ENCODE results near the gene PLA2G2F. TPM values are rescaled to one million over a fixed set of nuclear protein-coding genes. Genes with fewer than 3 reads are reported as not detected.

Gene PLA2G2F
- total RNA-seq, 6 donors from 2014 or later, result not detected

DNA sequence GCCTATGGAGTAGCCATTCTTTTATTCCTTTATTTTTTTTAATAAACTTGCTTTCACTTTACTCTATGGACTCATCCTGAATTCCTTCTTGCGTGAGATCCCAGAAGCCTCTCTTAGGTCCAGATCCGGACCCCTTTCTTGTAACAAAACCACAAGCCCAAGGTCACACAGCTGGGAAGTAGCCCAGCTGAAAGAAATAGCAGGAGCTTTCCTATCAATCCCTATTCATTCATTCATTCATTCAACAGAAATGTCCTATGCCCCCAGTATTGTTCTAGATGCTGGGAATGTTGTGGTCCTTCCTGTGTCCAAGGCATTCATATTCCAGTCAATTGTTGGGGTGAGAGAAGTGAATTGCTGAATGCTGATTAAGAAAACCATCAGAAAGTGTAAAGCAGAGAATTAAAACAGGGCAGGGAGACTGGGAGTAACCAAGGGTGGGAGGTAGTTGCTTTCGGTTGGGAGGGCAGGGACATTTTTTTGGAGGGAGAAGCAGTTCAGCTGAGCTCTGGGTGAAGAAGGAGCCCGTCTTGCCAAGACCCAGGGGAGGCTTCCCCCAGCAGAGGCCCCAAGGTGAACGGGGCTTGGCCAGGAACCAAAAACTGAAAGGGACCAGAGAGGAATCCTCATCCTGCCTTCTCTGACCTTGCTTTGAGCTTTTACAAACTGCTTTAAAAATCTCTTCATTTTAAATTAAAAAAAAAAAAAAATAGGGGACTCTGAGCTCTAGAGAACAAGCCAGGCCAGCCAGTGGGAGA is 30.6 kb upstream of the PLA2G2F start:
- 68% methylated on average over 5 of the region's 5 CpGs for WGBS, 2 donors
- TF ChIP-seq CTCF (IDR thresholded peaks at IDR 0.05) (no peak), POLR2A (IDR thresholded peaks at IDR 0.05) (no peak), EP300 (IDR thresholded peaks at IDR 0.05) (no peak), POLR2AphosphoS5 (IDR thresholded peaks at IDR 0.05) (no peak)
- H3K4me1 ChIP-seq, result peaks cover 0 to 6% (median 0%) of the 10 kb centered on the region in 4 donors
- no peak overlapping the region for H3K27ac ChIP-seq
- no peaks in the 10 kb centered on the region for H3K36me3 ChIP-seq
- H3K9me3 ChIP-seq, result no peaks in the 10 kb centered on the region
- H3K4me3 ChIP-seq, result no peak overlapping the region
- ATAC-seq (ENCODE audit: low FRiP score in 2 of 2) (no peak), DNase-seq (no peak)
- H3K27me3 ChIP-seq, result no peaks in the 10 kb centered on the region

GRCh38 chr1:20109223-20109856 is 29.8 kb upstream of the PLA2G2F start:
- no peak overlapping the region for H3K4me3 ChIP-seq
- no peaks in the 10 kb centered on the region for H3K9me3 ChIP-seq
- peak in 1 of 2 donors; percentile 60 for DNase-seq
- ATAC-seq (ENCODE audit: low FRiP score in 2 of 2), result peak in 1 of 2 donors; percentile 51
- TF ChIP-seq CTCF (IDR thresholded peaks at IDR 0.05) (no peak), POLR2A (IDR thresholded peaks at IDR 0.05) (no peak), EP300 (IDR thresholded peaks at IDR 0.05) (no peak), POLR2AphosphoS5 (IDR thresholded peaks at IDR 0.05) (no peak)
- no peaks in the 10 kb centered on the region for H3K36me3 ChIP-seq
- H3K27ac ChIP-seq, result no peak overlapping the region
- WGBS, 2 donors, result 72 to 78% methylated on average over 3 to 4 of the region's 4 CpGs
- no peaks in the 10 kb centered on the region for H3K27me3 ChIP-seq
- peaks cover 0 to 6% (median 0%) of the 10 kb centered on the region in 4 donors for H3K4me1 ChIP-seq

GRCh38 chr1:20110679-20111078 is 28.4 kb upstream of the PLA2G2F start:
- Histone ChIP-seq H3K9me3 (no peaks in the 10 kb centered on the region), H3K27me3 (no peaks in the 10 kb centered on the region), H3K36me3 (no peaks in the 10 kb centered on the region), H3K4me3 (no peak overlapping the region), H3K4me1 (peaks cover 0 to 6% (median 0%) of the 10 kb centered on the region in 4 donors), H3K27ac (no peak overlapping the region)
- ATAC-seq (ENCODE audit: low FRiP score in 2 of 2), result peak in 1 of 2 donors; percentile 85
- 61 to 79% methylated on average over 12 of the region's 12 CpGs for WGBS, 2 donors
- DNase-seq, result no peak
- TF ChIP-seq EP300 (IDR thresholded peaks at IDR 0.05), result peak in 1 of 4 donors; percentile 51
- TF ChIP-seq POLR2AphosphoS5 (IDR thresholded peaks at IDR 0.05), result peak in 1 of 2 donors; percentile 48
- TF ChIP-seq POLR2A (IDR thresholded peaks at IDR 0.05), result no peak

DNA sequence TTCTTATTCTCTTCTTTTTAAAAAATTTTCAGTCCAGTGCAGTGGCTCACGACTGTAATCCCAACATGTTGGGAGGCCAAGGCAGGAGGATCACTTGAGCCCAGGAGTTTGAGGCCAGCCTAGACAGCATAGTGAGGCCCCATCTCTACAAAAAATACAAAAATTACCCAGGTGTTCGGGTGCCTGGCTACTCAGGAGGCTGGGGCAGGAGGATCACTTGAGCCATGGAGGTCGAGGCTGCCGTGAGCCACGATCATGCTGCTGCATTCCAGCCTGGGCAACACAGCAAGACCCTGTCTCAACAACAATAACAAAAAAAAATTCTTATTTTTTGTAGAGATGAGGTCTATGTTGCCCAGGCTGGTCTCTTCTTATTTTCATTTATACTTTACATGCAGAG is 27.7 kb upstream of the PLA2G2F start:
- H3K27me3 ChIP-seq, result no peaks in the 10 kb centered on the region
- DNase-seq, result no peak
- H3K4me1 ChIP-seq, result peaks cover 0 to 6% (median 0%) of the 10 kb centered on the region in 4 donors
- no peak for ATAC-seq (ENCODE audit: low FRiP score in 2 of 2)
- no peak overlapping the region for H3K4me3 ChIP-seq
- WGBS, 2 donors, result 95 to 97% methylated on average over 5 of the region's 5 CpGs
- no peak overlapping the region for H3K27ac ChIP-seq
- H3K36me3 ChIP-seq, result no peaks in the 10 kb centered on the region
- TF ChIP-seq POLR2A (IDR thresholded peaks at IDR 0.05), result no peak
- TF ChIP-seq EP300 (IDR thresholded peaks at IDR 0.05), result no peak
- TF ChIP-seq POLR2AphosphoS5 (IDR thresholded peaks at IDR 0.05), result no peak
- TF ChIP-seq CTCF (IDR thresholded peaks at IDR 0.05), result no peak
- no peaks in the 10 kb centered on the region for H3K9me3 ChIP-seq

DNA sequence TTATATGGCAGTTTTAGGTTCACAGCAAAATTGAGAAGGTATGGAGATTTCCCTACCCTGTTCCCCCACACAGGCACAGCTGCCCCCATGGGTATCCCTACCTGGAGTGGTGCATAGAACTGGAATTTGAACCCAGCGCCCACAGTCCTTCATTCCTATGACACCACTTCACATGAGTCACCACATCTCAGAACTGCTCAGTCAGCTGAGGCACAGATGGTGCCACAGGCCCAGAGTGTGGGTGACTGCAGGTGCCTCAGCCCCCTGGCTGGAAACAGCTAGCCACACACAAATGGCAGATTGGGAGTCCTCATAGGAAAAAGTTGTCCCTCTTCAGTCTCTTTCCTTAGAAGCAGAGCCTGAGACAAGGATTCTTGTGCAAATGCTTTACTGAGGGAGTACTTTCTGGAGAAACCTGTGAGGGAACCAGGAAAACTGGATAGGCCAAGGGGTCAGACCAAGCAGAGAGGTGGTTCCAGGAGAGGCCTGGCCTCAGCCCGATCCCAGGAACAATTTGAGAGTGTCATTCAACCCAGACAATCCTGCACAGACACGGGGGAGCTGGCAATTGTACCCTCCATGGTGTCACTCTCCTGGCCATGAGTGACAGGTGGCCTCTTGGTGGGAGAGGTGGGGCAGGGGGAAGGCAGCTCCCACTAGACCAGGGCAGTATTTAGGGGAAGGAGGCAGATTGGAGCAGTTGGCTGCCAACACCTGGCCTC is 26.7 kb upstream of the PLA2G2F start:
- WGBS, 2 donors, result 91 to 100% methylated on average over 1 to 3 of the region's 3 CpGs
- ATAC-seq (ENCODE audit: low FRiP score in 2 of 2) (no peak), DNase-seq (no peak)
- no peak overlapping the region for H3K4me3 ChIP-seq
- peaks cover 0 to 6% (median 0%) of the 10 kb centered on the region in 4 donors for H3K4me1 ChIP-seq
- no peaks in the 10 kb centered on the region for H3K9me3 ChIP-seq
- TF ChIP-seq CTCF (IDR thresholded peaks at IDR 0.05) (no peak), POLR2A (IDR thresholded peaks at IDR 0.05) (no peak), EP300 (IDR thresholded peaks at IDR 0.05) (no peak), POLR2AphosphoS5 (IDR thresholded peaks at IDR 0.05) (no peak)
- H3K27me3 ChIP-seq, result no peaks in the 10 kb centered on the region
- no peaks in the 10 kb centered on the region for H3K36me3 ChIP-seq
- no peak overlapping the region for H3K27ac ChIP-seq

All from upper lobe of left lung (tissue), 6 donors.